ENCODE results near the gene ABCC1. TPM values are rescaled to one million over a fixed set of nuclear protein-coding genes. Genes with fewer than 3 reads are reported as not detected.

ABCC1 gene
- total and polyA plus RNA-seq, 12 donors, result 6.1 to 32.8 (median 21.6) TPM

DNA sequence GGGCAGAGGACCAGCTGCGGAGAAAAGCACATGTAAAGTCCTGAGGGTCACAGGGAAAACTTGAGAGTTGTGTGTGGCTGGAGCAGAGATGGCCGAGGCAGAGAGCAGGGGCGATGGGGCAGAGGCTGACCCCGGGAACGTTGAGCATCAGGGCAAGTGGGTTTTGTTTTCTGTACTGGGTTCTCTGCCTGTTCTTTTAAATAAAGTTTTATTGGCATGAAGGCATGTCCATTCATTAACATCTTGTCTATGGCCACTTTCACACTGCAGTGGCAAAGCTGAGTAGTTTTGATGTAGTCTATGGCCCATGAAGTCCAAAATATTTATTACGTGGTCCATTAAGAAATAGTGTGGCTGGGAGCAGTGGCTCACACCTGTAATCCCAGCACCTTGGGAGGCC is 64.4 kb downstream of the ABCC1 start:
- Histone ChIP-seq H3K4me3 (no peak overlapping the region), H3K36me3 (peaks cover 0 to 86% (median under 1%) of the 10 kb centered on the region in 9 donors), H3K27ac (no peak overlapping the region), H3K9me3 (no peaks in the 10 kb centered on the region), H3K27me3 (no peaks in the 10 kb centered on the region), H3K4me1 (peaks cover 3 to 32% (median 13%) of the 10 kb centered on the region in 9 donors)
- DNase-seq, result no peak
- intact Hi-C loops (cut with DNase I), result loop anchor here in 1 of 10 donors (10.0 kb wide), 1 partner anchor 59 kb away; no protein-coding TSS in a partner anchor
- WGBS, 2 donors, result 90 to 96% methylated on average over 6 of the region's 6 CpGs
- TF ChIP-seq CTCF (IDR thresholded peaks at IDR 0.05), result no peak
- no peak for ATAC-seq

DNA sequence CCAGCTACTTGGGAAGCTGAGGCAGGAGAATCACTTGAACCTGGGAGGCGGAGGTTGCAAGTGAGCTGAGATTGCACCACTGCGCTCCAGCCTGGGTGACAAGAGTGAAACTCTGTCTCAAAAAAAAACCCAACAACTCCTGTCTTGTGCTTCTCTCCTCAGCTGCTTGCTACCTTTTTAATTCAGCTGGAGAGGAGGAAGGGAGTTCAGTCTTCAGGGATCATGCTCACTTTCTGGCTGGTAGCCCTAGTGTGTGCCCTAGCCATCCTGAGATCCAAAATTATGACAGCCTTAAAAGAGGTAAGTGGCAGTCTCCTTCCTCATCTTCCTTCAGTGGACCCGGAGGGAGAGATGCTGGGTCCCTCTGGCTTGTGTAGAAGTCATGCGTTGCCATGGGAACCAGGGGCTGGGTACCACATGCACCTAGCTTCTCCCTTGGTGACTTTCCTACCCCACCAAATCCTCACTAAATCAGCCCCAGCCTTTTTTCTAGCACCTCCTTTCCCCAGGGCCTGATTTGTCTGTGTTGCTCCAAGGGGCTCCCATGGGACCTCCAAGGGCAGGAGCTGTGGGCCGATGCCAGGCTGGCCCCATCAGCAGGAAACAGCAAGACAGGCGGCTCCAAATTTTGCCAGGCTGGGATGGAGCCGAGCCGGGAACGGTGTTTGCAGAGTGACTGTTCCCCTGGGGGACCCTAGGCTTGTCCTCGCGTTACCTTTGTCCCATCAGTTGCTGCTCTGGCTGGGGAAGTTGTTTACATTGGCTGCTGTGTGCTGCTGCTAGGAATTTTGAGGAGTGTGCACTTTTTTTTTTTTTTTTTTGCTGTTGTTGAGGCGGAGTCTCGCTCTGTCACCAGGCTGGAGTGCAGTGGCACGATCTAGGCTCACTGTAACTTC is 65.2 kb downstream of the ABCC1 start:
- ATAC-seq (peak; percentile 76 to 93 (median 88)), DNase-seq (peak; percentile 71)
- H3K27me3 ChIP-seq, result no peaks in the 10 kb centered on the region
- no peak overlapping the region for H3K4me3 ChIP-seq
- H3K36me3 ChIP-seq, result peaks cover 0 to 86% (median 8%) of the 10 kb centered on the region in 9 donors
- H3K27ac ChIP-seq, result peak overlapping the region in 3 of 10 donors; percentile 21 to 44 (median 25)
- no peaks in the 10 kb centered on the region for H3K9me3 ChIP-seq
- intact Hi-C loops (cut with DNase I), result loop anchor here in 1 of 10 donors (10.0 kb wide), 1 partner anchor 60 kb away; no protein-coding TSS in a partner anchor
- WGBS, 2 donors, result 50 to 56% methylated on average over 14 of the region's 14 CpGs
- TF ChIP-seq CTCF (IDR thresholded peaks at IDR 0.05), result no peak
- H3K4me1 ChIP-seq, result peaks cover 3 to 26% (median 13%) of the 10 kb centered on the region in 9 donors

- intact Hi-C loops (cut with DNase I), result loop anchor here in 1 of 10 donors (10.0 kb wide), 1 partner anchor 61 kb away; no protein-coding TSS in a partner anchor
- ATAC-seq, result no peak
- Histone ChIP-seq H3K36me3 (peaks cover 0 to 86% (median 8%) of the 10 kb centered on the region in 9 donors), H3K4me3 (no peak overlapping the region), H3K4me1 (peaks cover 3 to 30% (median 13%) of the 10 kb centered on the region in 9 donors), H3K27ac (no peak overlapping the region), H3K9me3 (no peaks in the 10 kb centered on the region), H3K27me3 (no peaks in the 10 kb centered on the region)
- no peak for DNase-seq
- no peak for TF ChIP-seq CTCF (IDR thresholded peaks at IDR 0.05)
- 84 to 93% methylated on average over 8 of the region's 8 CpGs for WGBS, 2 donors
These were observed 66.4 kb downstream of the ABCC1 start for GRCh38 chr16:16015849-16016248.

GRCh38 chr16:16016388-16016964 is 67.1 kb downstream of the ABCC1 start:
- H3K27me3 ChIP-seq, result no peaks in the 10 kb centered on the region
- H3K4me1 ChIP-seq, result peaks cover 4 to 36% (median 15%) of the 10 kb centered on the region in 9 donors
- no peak for TF ChIP-seq CTCF (IDR thresholded peaks at IDR 0.05)
- H3K36me3 ChIP-seq, result peaks cover 0 to 82% (median 8%) of the 10 kb centered on the region in 9 donors
- H3K4me3 ChIP-seq, result no peak overlapping the region
- H3K9me3 ChIP-seq, result no peaks in the 10 kb centered on the region
- ATAC-seq, result no peak
- no peak for DNase-seq
- intact Hi-C loops (cut with DNase I), result loop anchor here in 1 of 10 donors (10.0 kb wide), 1 partner anchor 62 kb away; no protein-coding TSS in a partner anchor
- WGBS, 2 donors, result 98% methylated on average over 11 of the region's 11 CpGs
- H3K27ac ChIP-seq, result no peak overlapping the region
